SU-DHL-6 (cell line): ENCODE measurements around the gene YIPF5.

Experiments
- EZH2phosphoT487 ChIP-seq: fragments of 200-600 bp; sonication (generic), shearing (Covaris generic); conservative IDR thresholded peaks from 2 replicates; pipeline ENCODE4 v1.6.1; 2018; ENCODE audit warnings: mild to moderate bottlenecking, antibody characterized with exemption, low read length, moderate library complexity, mixed read lengths
- TF ChIP-seq, protein P1 (sequence below): fragments of 200-600 bp; sonication (generic); IDR thresholded peaks from one replicate; pipeline ENCODE4 v1.5.1; 2017; ENCODE audit warnings: antibody characterized with exemption, mild to moderate bottlenecking, low read length, moderate library complexity; ENCODE audit not compliant: insufficient read depth, poor library complexity, severe bottlenecking

DNA sequence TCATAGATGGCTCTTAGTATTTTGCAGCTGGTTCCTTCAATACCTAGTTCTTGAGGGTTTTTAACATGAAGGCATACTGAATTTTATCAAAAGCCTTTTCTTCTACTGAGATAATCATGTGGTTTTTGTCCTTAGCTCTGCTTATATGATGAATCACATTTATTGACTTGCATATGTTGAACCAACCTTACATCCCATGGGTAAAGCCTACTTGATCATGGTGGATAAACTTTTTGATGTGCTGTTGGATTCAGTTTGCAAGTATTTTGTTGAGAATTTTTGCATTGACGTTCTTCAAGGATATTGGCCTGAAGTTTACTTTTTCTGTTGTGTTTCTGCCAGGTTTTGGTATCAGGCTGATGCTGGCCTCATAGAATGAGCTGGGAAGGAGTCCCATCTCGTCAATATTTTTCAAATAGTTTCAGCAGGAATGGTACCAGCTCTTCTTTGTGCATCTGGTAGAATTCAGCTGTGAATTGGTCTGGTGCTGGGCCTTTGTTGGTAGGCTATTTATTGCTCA, 49.7 kb downstream of the YIPF5 start:
- TF ChIP-seq, protein P1, sequence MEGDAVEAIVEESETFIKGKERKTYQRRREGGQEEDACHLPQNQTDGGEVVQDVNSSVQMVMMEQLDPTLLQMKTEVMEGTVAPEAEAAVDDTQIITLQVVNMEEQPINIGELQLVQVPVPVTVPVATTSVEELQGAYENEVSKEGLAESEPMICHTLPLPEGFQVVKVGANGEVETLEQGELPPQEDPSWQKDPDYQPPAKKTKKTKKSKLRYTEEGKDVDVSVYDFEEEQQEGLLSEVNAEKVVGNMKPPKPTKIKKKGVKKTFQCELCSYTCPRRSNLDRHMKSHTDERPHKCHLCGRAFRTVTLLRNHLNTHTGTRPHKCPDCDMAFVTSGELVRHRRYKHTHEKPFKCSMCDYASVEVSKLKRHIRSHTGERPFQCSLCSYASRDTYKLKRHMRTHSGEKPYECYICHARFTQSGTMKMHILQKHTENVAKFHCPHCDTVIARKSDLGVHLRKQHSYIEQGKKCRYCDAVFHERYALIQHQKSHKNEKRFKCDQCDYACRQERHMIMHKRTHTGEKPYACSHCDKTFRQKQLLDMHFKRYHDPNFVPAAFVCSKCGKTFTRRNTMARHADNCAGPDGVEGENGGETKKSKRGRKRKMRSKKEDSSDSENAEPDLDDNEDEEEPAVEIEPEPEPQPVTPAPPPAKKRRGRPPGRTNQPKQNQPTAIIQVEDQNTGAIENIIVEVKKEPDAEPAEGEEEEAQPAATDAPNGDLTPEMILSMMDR = no peak
- no peak for TF ChIP-seq EZH2phosphoT487
